Heart left ventricle (tissue), 13 donors: ENCODE data around the gene NKD1.

ENCODE experiments used
- POLR2A ChIP-seq, 2 donors: fragments of 450-650 bp; IDR thresholded peaks; one replicate each; pipeline ENCODE4 v1.6.1; 2017; ENCODE audit warnings: antibody characterized with exemption in 2 of 2, mild to moderate bottlenecking in 2 of 2, moderate library complexity in 2 of 2
- TF ChIP-seq, protein P1 (sequence below), 12 donors: fragments of 200-600 bp; sonication (generic) in 4 of 12; IDR thresholded peaks; one replicate each; pipeline versions ENCODE4 v1.5.0 to v1.8.0; 2018 to 2022; ENCODE audit warnings: antibody characterized with exemption in 12 of 12, mild to moderate bottlenecking in 5 of 12
- donor health status: ischemic (EF 13 %, LVEDD 7.1; RV severe dilation, severe dysfunction).
- donor health status: DM: no; HTN: yes; CAD: no.
- donor health status: DM: no; HTN: no; CAD: no.
- donor health status: ischemic (EF 25% LVEDD 6.9; RV normal size, moderate dysfunction).
- donor health status: ischemic (EF 25% LVEDD 5.7; RV mildly dilated, moderate dysfunction).
- donor health status: ischemic (EF 35%, LVEDD 5.7; RV mildly dilated, moderate dysfunction).
- donor health status: nonischemic (EF 11% LVEDD 7.7; RV severe dilation, severe dysfunction).
- donor health status: DM: yes; HTN: yes; CAD: no.
- donor health status: PGD.
- donor health status: ischemic (EF 29% LVEDD 5.4; RV normal size, mild dysfunction).
- donor health status: nonischemic (EF 23%, LVEDD 6.1; RV moderate dilation, normal function).

GRCh38 chr16:50603206-50604064, 55.2 kb downstream of the NKD1 start:
- TF ChIP-seq POLR2A (IDR thresholded peaks at IDR 0.05) = no peak
- TF ChIP-seq, protein P1, sequence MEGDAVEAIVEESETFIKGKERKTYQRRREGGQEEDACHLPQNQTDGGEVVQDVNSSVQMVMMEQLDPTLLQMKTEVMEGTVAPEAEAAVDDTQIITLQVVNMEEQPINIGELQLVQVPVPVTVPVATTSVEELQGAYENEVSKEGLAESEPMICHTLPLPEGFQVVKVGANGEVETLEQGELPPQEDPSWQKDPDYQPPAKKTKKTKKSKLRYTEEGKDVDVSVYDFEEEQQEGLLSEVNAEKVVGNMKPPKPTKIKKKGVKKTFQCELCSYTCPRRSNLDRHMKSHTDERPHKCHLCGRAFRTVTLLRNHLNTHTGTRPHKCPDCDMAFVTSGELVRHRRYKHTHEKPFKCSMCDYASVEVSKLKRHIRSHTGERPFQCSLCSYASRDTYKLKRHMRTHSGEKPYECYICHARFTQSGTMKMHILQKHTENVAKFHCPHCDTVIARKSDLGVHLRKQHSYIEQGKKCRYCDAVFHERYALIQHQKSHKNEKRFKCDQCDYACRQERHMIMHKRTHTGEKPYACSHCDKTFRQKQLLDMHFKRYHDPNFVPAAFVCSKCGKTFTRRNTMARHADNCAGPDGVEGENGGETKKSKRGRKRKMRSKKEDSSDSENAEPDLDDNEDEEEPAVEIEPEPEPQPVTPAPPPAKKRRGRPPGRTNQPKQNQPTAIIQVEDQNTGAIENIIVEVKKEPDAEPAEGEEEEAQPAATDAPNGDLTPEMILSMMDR (IDR thresholded peaks at IDR 0.05) = no peak
